Stimulated activated naive CD8-positive, alpha-beta T cell treated with anti-CD3 and anti-CD28 coated beads, Interleukin-15, amount 100 ng/mL, for 72 hours (primary cell): ENCODE results near the gene FFAR1.
"Not testable (repeated sequence)": the region's sequence is repeated elsewhere in the genome, so short reads cannot be mapped to it uniquely, and the experiment has no call there.

Experiments used
- ATAC-seq: fragments of 150-1000 bp; cut with Tn5 transposase; 2 replicates; pipeline ENCODE4 v1.10.0; 2021; ENCODE audit warnings: mild to moderate bottlenecking, moderate library complexity
- DNase-seq, 2 donors: peaks; one replicate each; pipeline ENCODE4 v3.0.0; 2021 to 2022
- H3K27ac Mint-ChIP-seq, 2 donors: one replicate each; pipeline ENCODE4 v1.8.0; 2022; ENCODE audit warnings: mild to moderate bottlenecking in 2 of 2, mixed read lengths in 2 of 2, moderate library complexity in 2 of 2
- H3K27me3 Mint-ChIP-seq: one replicate; pipeline ENCODE4 v1.8.0; 2022; ENCODE audit warnings: mixed read lengths
- H3K4me1 Mint-ChIP-seq: one replicate; pipeline ENCODE4 v1.8.0; 2022; ENCODE audit warnings: mild to moderate bottlenecking, mixed read lengths
- H3K4me3 Mint-ChIP-seq, 2 donors: one replicate each; pipeline ENCODE4 v1.8.0; 2022; ENCODE audit warnings: mild to moderate bottlenecking in 2 of 2, mixed read lengths in 2 of 2, moderate library complexity in 1 of 2
- H3K9me3 Mint-ChIP-seq, 2 donors: one replicate each; pipeline ENCODE4 v1.8.0; 2022; ENCODE audit warnings: mixed read lengths in 2 of 2

The FFAR1 gene

DNA sequence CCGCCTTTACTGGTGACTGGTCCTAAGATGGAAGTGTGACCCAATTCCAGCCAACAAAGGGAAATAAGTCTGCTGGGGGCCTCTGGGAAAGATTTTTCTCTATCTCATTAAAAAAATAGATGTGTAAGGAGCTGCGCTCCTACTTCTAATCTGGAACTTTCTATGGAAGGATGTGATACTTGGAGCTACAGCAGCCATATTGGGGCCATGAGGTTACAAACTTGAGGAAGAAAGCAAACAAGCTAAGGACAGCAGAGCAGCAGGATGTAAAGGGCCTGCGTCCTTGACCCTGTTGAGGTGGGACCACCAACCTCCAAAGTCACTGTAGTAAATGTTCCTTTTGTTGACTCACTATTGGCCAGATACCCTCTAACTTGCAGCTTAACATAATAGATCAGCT lies 30.7 kb downstream of the FFAR1 start:
- no peak overlapping the region for H3K4me3 Mint-ChIP-seq
- H3K27ac Mint-ChIP-seq: no peak overlapping the region
- H3K4me1 Mint-ChIP-seq: peaks cover 12% of the 10 kb centered on the region
- no peak for DNase-seq
- no peaks in the 10 kb centered on the region for H3K9me3 Mint-ChIP-seq
- ATAC-seq: no peak
- H3K27me3 Mint-ChIP-seq: peaks cover 26% of the 10 kb centered on the region

DNA sequence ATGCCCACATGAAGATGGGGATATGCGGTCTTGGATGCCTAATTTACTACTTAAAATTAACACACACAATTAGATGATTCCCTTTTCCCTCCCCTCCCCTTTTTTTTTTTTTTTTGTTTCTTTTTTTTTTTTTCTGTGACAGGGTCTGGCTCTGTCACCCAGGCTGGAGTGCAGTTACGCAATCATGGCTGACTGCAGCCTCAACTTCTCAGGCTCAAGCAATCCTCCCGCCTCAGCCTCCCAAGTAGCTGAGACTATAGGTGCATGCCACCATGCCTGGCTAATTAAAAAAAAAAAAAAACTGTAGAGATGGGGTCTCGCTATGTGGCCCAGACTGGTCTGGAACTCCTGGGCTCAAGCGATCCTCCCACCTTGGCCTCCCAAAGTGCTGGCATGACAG lies 31.8 kb downstream of the FFAR1 start:
- H3K4me1 Mint-ChIP-seq: peaks cover 10% of the 10 kb centered on the region
- not testable (repeated sequence) for H3K4me3 Mint-ChIP-seq, ATAC-seq, H3K9me3 Mint-ChIP-seq, H3K27ac Mint-ChIP-seq, DNase-seq
- H3K27me3 Mint-ChIP-seq: peaks cover 26% of the 10 kb centered on the region

DNA sequence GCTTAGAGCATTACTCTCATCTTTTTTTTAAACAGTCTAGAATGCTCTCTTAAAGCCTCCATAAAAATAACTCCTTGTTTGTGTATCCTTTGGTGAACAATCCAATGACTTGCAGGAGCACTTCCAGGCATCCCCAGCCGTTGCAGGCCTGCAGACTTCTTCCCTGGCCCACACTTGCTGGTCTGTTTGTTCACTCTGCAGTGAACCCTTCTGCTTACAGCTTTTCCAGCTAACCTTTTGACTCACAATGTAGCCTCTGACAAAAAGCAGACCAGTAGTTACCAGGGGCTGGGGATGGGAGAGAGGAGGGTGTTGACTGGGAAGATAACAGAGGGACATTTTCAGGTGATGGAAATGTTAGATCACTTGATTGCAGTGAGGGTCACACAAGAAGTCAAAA lies 32.3 kb downstream of the FFAR1 start:
- no peak for DNase-seq
- no peak for ATAC-seq
- Mint-ChIP-seq H3K9me3 (peaks cover 0 to 6% of the 10 kb centered on the region in 2 donors), H3K27ac (peak overlapping the region in 1 of 2 donors; percentile 65), H3K4me3 (no peak overlapping the region), H3K4me1 (peaks cover 6% of the 10 kb centered on the region), H3K27me3 (peaks cover 24% of the 10 kb centered on the region)

DNA sequence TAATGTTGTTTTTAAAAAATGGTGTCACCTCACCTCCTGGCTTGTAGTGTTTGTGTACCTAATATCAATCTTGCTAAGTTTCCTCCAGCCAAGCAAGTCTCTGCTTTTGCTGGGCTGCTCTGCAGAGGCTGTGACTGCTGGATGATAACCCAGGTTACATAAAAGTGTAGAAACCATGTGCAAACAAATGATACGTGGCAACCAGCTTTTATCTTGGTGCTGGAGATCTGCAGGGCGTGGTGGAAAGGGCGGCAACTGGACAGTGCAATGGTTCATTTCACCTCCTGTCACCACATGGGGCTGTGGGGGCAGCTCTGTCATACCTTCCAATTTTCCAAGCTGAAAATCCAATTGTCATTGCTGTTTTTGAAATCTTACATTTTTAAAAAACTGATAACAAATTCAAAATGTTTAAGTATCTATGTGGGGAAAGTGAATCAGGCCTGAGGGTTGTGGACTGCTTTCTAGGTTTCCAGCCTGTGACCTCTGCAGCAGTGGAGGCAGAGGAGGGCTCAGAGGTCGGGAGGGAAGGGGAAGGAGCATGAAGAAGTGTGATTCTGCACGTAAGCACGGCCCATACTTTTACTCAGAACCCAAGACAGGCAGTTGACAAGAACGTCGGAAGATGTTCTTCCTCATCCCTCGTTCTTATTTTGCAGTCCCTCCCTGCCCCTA lies 32.9 kb downstream of the FFAR1 start:
- peaks cover 0 to 7% of the 10 kb centered on the region in 2 donors for H3K9me3 Mint-ChIP-seq
- H3K27ac Mint-ChIP-seq: no peak overlapping the region
- DNase-seq (no peak), ATAC-seq (no peak)
- H3K4me3 Mint-ChIP-seq: no peak overlapping the region
- H3K4me1 Mint-ChIP-seq: no peaks in the 10 kb centered on the region
- H3K27me3 Mint-ChIP-seq: peaks cover 18% of the 10 kb centered on the region

DNA sequence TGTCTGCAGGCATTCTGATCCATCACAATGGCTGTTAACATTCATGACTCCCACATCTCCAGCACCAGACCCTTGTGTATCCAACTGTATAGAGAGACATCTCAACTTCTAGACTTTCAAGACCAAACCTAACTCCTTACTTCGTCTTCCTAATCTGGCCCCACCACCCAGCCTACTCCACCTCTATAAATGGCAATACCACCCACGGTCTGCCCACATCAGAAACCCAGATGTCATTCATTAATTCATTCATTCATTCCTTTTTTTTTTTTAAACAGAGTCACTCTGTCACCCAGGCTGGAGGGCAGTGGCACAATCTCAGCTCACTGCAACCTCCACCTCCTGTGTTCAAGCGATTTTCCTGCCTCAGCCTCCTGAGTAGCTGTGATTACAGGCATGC lies 33.6 kb downstream of the FFAR1 start:
- peaks cover 15% of the 10 kb centered on the region for H3K27me3 Mint-ChIP-seq

DNA sequence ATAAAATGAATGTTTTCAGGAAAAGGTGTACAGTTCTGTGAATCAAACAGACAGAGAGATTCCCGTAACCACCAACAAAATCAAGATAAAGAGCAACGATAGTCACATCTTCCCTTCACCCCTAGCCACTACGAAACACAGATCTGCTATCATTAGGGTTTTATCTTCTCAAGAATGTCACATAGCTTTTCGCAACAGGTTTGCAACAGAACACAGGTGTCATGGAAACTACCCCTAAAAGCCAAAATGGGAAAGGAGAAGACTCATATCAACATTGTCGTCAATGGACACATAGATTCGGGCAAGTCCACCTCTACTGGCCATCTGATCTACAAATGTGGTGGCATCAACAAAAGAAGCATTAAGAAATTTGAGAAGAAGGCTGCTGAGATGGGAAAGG lies 34.2 kb downstream of the FFAR1 start:
- DNase-seq: no peak
- Mint-ChIP-seq H3K4me3 (no peak overlapping the region), H3K9me3 (peaks cover 5 to 7% of the 10 kb centered on the region in 2 donors), H3K4me1 (no peaks in the 10 kb centered on the region), H3K27me3 (peaks cover 15% of the 10 kb centered on the region), H3K27ac (no peak overlapping the region)
- ATAC-seq: no peak

More for the DNA sequence above, 33.6 kb downstream of the FFAR1 start:
- no peak for ATAC-seq
- Mint-ChIP-seq H3K4me3 (no peak overlapping the region), H3K9me3 (peaks cover 1 to 7% of the 10 kb centered on the region in 2 donors), H3K4me1 (no peaks in the 10 kb centered on the region), H3K27ac (no peak overlapping the region)
- DNase-seq: no peak

DNA sequence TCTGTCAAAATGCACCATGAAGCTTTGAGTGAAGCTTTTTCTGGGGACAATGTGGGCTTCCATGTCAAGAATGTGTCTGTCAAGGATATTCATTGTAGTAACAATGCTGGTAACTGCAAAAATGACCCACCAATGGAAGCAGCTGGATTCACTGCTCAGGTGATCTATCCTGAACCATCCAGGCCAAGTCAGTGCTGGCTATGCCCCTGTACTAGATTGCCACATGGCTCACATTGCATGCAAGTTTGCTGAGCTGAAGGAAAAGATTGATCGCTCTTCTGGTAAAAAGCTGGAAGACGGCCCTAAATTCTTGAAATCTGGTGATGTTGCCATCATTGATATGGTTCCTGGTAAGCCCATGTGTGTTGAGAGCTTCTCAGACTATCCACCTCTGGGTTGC lies 35.8 kb downstream of the FFAR1 start:
- no peak for DNase-seq

DNA sequence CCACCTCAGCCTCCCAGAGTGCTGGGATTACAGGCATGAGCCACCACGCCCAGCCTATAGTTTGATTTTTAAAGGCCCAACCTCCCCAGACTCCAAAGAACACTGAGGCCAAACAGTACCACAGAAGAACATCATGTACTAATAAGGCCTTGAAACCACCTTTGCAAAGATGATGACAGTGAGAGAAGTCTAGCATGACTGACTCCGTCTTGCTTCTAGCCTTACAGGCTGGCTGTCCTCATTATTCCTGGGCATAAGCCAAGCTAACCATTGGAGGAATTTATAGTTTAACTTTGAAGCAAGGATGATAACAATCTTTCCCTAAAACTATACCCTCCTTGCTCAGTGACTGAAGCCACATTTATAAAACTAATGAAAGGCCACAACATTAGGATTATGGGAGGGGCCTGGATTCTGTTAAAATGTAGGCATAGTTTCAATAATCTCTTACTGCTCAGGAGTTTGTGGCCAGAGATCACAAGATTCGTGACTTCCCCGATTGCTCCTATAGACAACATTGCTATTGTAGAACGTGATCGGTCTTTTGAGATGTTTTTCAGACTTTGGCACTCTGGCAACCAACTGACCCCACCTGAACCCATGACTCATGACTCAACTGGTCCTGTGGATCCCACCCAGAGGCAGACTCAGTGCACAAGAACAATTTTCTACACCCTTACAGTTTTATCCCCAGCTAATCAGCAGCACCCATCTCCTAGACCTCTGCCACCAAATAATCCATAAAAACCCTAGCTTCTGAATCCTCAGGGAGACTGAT lies 40.8 kb downstream of the FFAR1 start:
- Mint-ChIP-seq H3K4me3 (no peak overlapping the region), H3K27ac (no peak overlapping the region), H3K9me3 (peaks cover 5 to 7% of the 10 kb centered on the region in 2 donors), H3K4me1 (no peaks in the 10 kb centered on the region), H3K27me3 (no peaks in the 10 kb centered on the region)
- DNase-seq (no peak), ATAC-seq (no peak)

More for the DNA sequence above, 35.8 kb downstream of the FFAR1 start:
- Mint-ChIP-seq H3K27ac (no peak overlapping the region), H3K4me3 (no peak overlapping the region), H3K27me3 (peaks cover 15% of the 10 kb centered on the region), H3K9me3 (peaks cover 5 to 7% of the 10 kb centered on the region in 2 donors), H3K4me1 (no peaks in the 10 kb centered on the region)
- ATAC-seq: no peak

DNA sequence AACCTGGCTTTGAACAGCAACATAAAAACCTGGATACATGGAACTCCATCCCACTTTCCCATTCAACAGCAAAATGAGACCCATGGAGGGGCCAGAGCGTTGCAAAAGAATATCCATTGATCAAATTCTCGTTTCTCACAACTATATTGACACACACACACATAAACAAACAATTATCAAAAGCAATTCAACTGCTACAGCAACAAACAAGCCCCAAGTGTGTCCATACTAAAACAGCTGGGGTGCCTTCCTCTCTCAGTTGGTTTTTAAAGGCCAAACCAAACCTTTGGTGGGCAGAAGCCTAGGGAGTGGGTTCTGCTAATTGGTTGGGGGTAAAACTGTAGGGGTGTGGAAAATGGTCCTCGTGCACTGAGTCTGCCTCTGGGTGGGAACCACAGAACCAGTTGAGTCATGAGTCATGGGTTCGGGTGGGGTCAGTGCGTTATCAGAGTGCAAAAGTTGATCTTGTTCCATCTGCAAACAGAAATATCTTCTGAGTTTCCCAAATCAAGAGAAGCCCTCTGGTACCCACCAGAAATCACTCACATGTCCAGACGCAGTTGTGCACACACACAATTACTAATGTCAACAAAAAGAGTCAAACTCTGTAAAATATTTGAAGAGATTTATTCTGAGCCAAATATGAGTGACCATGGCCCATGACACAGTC lies 41.6 kb downstream of the FFAR1 start:
- no peak for ATAC-seq
- peaks cover 5 to 7% of the 10 kb centered on the region in 2 donors for H3K9me3 Mint-ChIP-seq
- no peaks in the 10 kb centered on the region for H3K27me3 Mint-ChIP-seq
- H3K4me3 Mint-ChIP-seq: no peak overlapping the region
- H3K27ac Mint-ChIP-seq: no peak overlapping the region
- DNase-seq: no peak
- H3K4me1 Mint-ChIP-seq: no peaks in the 10 kb centered on the region

DNA sequence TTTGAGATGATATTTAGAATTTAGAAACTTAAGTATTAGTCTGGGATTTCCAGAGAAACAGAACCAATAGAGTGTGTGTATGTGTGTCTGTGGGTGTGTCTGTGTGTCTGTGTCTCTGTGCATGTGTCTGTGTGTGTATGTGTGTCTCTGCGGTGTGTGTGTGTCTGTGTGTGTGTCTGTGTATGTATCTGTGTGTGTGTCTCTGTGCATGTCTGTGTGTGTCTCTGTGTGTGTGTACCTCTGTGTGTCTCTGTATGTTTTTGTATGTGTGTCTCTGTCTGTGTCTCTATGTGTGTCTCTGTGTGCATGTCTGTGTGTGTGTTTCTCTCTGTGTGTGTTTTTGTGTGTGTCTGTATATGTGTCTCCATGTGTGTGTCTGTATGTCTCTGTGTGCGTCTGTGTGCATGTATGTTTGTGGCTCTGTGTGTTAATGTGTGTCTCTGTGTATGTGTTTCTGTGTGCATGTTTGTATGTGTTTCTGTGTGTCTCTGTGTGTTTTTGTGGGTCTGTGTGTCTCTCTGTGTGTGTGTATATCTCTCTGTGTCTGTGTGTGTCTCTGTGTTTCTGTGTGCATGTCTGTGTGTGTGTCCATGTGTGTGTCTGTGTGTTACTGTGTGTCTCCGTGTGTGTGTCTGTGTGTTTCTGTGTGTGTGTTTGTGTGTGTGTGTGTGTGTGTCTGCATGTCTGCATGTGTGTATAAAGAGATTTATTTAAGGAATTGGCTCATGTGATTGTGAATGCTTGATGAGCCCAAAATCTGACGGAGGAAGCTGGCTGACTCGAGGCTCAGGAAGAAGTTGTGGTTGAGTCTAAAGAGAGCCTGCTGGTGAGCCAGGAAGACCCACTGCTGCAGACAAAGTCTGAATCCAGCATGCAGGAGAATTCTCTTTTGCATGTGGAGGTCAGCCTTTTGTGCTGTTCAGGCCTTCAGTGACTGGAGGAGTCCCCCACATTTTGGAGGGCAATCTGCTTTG lies 45.3 kb downstream of the FFAR1 start:
- no peaks in the 10 kb centered on the region for H3K27me3 Mint-ChIP-seq
- ATAC-seq: no peak

DNA sequence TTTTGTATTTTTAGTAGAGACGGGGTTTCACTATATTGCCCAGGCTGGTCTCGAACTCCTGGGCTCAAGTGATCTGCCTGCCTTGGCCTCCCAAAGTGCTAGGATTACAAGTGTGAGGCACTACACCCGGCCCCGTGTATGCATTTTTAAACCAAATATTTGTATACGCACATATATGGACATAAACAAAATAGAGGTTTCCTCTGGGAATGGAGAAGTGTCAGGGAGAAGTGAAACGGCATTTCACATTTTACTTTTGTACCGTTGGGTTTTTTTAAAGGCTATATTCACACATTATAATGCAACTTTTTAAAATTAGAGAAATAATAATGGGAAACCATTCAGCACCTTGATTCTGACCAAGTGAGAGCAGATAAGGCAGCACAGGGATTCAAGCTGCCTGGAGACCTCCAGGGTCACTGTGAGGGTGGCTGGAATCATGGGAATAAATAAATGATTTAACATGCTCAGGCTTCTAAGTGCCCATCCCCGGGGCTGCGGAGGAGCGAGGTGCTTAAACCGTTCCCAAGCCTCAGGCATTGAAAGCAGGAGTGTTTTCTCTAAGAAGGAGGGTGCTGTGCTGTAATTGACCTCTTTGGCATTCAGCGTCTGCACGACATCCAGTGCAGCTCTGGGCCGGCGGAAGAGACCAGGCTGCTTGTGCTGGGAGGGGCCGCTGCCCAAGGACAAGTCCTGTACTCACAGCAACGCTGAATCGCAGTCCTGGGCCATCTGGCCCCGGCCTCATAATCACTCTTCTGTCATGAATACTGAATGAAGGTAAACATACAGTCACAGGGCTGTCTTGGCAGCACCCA lies 47.9 kb downstream of the FFAR1 start:
- Mint-ChIP-seq H3K9me3 (no peaks in the 10 kb centered on the region), H3K27me3 (no peaks in the 10 kb centered on the region), H3K4me3 (no peak overlapping the region), H3K4me1 (no peaks in the 10 kb centered on the region), H3K27ac (no peak overlapping the region)
- ATAC-seq (no peak), DNase-seq (no peak)

More for the DNA sequence above, 45.3 kb downstream of the FFAR1 start:
- no peaks in the 10 kb centered on the region for H3K9me3 Mint-ChIP-seq
- H3K4me1 Mint-ChIP-seq: no peaks in the 10 kb centered on the region
- H3K27ac Mint-ChIP-seq: no peak overlapping the region
- no peak for DNase-seq
- no peak overlapping the region for H3K4me3 Mint-ChIP-seq

DNA sequence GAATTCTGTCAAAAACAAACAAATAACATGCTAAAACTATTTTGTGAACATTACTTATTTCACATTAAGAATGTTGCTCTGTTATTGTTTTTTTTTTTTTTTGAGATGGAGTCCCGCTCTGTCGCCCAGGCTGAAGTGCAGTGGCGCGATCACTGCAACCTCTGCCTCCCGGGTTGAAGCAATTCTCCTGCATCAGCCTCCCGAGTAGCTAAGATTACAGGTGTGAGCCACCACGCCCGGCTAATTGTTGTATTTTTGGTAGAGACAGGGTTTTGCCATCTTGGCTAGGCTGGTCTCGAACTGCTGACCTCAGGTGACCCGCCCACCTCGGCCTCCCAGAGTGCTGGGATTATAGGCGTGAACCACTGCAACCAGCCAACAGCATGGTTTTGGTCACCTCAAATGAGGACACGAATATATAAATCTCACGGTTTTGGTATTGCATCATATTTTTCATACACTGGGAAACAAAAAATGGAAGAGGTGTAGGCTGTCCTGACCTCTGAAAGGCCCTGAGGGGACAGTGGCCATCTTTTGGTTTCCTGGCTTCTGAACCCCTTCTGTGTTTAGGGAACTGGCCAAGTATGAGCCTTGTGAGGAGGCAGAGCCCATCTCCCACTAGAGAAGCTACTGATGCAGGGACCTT lies 48.7 kb downstream of the FFAR1 start:
- no peaks in the 10 kb centered on the region for H3K27me3 Mint-ChIP-seq
- no peaks in the 10 kb centered on the region for H3K4me1 Mint-ChIP-seq
- DNase-seq (no peak), ATAC-seq (no peak)
- H3K27ac Mint-ChIP-seq: no peak overlapping the region
- no peak overlapping the region for H3K4me3 Mint-ChIP-seq
- no peaks in the 10 kb centered on the region for H3K9me3 Mint-ChIP-seq

DNA sequence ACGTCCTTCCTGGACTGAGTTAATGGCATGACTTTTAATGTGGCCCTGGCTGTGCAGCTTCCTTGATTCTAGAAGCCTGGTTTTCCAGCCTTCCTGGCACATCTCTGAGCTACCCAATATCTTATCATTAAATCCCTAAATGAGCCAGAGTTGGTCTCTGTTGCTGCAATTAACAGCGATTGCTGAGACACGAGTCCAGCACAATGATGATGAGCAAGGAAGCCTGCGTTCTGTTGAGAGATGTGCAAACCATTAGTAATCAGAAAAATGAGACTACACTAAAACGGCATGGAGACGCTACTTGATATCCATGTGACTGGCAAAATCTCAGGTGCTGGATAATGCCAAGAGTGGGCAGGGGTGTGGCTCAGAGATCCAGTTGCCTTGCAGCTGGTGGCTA lies 49.4 kb downstream of the FFAR1 start:
- DNase-seq (no peak), ATAC-seq (no peak)
- no peaks in the 10 kb centered on the region for H3K27me3 Mint-ChIP-seq
- H3K27ac Mint-ChIP-seq: no peak overlapping the region
- no peaks in the 10 kb centered on the region for H3K4me1 Mint-ChIP-seq
- no peaks in the 10 kb centered on the region for H3K9me3 Mint-ChIP-seq
- H3K4me3 Mint-ChIP-seq: no peak overlapping the region
